GM23338 (cell line): Measurements from ENCODE around the gene IPO5. TPM values are rescaled to one million over a fixed set of nuclear protein-coding genes. Genes with fewer than 3 reads are reported as not detected.

ENCODE experiments used
- ATAC-seq: fragments of 200-7000 bp; cut with Tn5 transposase; 3 replicates; pipeline ENCODE4 v1.9.1; 2020
- DNase-seq: peaks from one replicate; pipeline ENCODE4 v3.0.0-alpha.2; 2015; ENCODE audit warnings: low spot score
- H2AFZ ChIP-seq: fragments of 200-600 bp; sonication (generic); 2 replicates; pipeline ENCODE4 v1.8.0; 2016; ENCODE audit warnings: antibody characterized with exemption, mild to moderate bottlenecking, moderate library complexity
- H3F3A ChIP-seq: fragments of 200-600 bp; sonication (generic); replicated peaks from 2 replicates; pipeline ENCODE4 v1.8.0; 2017; ENCODE audit warnings: antibody characterized with exemption, mixed run types, low read depth
- H3K27ac ChIP-seq: fragments of 200-600 bp; sonication (generic); 2 replicates; pipeline ENCODE4 v1.6.1; 2016; ENCODE audit warnings: low read depth
- H3K27me3 ChIP-seq: fragments of 200-600 bp; sonication (generic); 2 replicates; pipeline ENCODE4 v1.8.0; 2016; ENCODE audit warnings: mild to moderate bottlenecking, mixed run types, moderate library complexity; ENCODE audit not compliant: insufficient read depth
- H3K36me3 ChIP-seq: fragments of 200-600 bp; sonication (generic); 2 replicates; pipeline ENCODE4 v1.8.0; 2016; ENCODE audit warnings: mild to moderate bottlenecking; ENCODE audit not compliant: insufficient read depth
- H3K4me1 ChIP-seq: fragments of 200-600 bp; sonication (generic); 2 replicates; pipeline ENCODE4 v1.8.0; 2016; ENCODE audit warnings: mild to moderate bottlenecking, moderate library complexity; ENCODE audit not compliant: insufficient read depth
- H3K4me2 ChIP-seq: fragments of 200-600 bp; sonication (generic); 2 replicates; pipeline ENCODE4 v1.7.1; 2017; ENCODE audit warnings: mixed run types
- H3K4me3 ChIP-seq: fragments of 200-600 bp; sonication (generic); 2 replicates; pipeline ENCODE4 v1.6.1; 2016; ENCODE audit warnings: mixed run types
- H3K79me2 ChIP-seq: fragments of 200-600 bp; sonication (generic); replicated peaks from 2 replicates; pipeline ENCODE4 v1.8.0; 2017; ENCODE audit warnings: mild to moderate bottlenecking; ENCODE audit not compliant: insufficient read depth
- H3K9me2 ChIP-seq: fragments of 200-600 bp; sonication (generic); 2 replicates; pipeline ENCODE4 v1.8.0; 2017; ENCODE audit not compliant: insufficient read depth
- H4K20me1 ChIP-seq: fragments of 200-600 bp; sonication (generic); replicated peaks from 2 replicates; pipeline ENCODE4 v1.8.0; 2017; ENCODE audit warnings: mild to moderate bottlenecking; ENCODE audit not compliant: insufficient read depth
- H3K27ac Mint-ChIP-seq: 2 replicates; pipeline ENCODE4 v1.8.0; 2020; ENCODE audit warnings: inconsistent platforms, mild to moderate bottlenecking, moderate library complexity, mixed read lengths
- H3K27me3 Mint-ChIP-seq: 3 replicates; pipeline ENCODE4 v1.8.0; 2022; ENCODE audit warnings: low read depth, mild to moderate bottlenecking, moderate library complexity, mixed read lengths, inconsistent platforms; ENCODE audit not compliant: insufficient read depth, poor library complexity
- H3K36me3 Mint-ChIP-seq: 3 replicates; pipeline ENCODE4 v1.8.0; 2021; ENCODE audit warnings: low read depth, mild to moderate bottlenecking, inconsistent platforms, moderate library complexity, mixed read lengths
- H3K4me1 Mint-ChIP-seq: 3 replicates; pipeline ENCODE4 v1.8.0; 2020; ENCODE audit warnings: mild to moderate bottlenecking, inconsistent platforms, mixed read lengths
- H3K4me3 Mint-ChIP-seq: 3 replicates; pipeline ENCODE4 v1.8.0; 2021; ENCODE audit warnings: moderate library complexity, mild to moderate bottlenecking, inconsistent platforms, mixed read lengths
- H3K9me3 Mint-ChIP-seq: 3 replicates; pipeline ENCODE4 v1.8.0; 2020; ENCODE audit warnings: moderate library complexity, mild to moderate bottlenecking, inconsistent platforms, mixed read lengths
- EZH2 ChIP-seq: fragments of 200-600 bp; sonication (generic); IDR thresholded peaks from one replicate; pipeline ENCODE4 v1.8.0; 2017; ENCODE audit warnings: antibody characterized with exemption, mild to moderate bottlenecking, low read depth; ENCODE audit not compliant: unreplicated experiment
- EZH2phosphoT487 ChIP-seq: fragments of 200-600 bp; sonication (generic); IDR thresholded peaks from one replicate; pipeline ENCODE4 v1.8.1; 2018; ENCODE audit warnings: antibody characterized with exemption; ENCODE audit not compliant: unreplicated experiment
- JUNB ChIP-seq: IDR thresholded peaks from one replicate; pipeline ENCODE4 v1.6.1; 2016; ENCODE audit warnings: antibody characterized with exemption; ENCODE audit not compliant: unreplicated experiment
- NANOG ChIP-seq: IDR thresholded peaks from 2 replicates; pipeline ENCODE4 v1.6.1; 2016; ENCODE audit warnings: antibody characterized with exemption, borderline replicate concordance
- POLR2AphosphoS5 ChIP-seq: IDR thresholded peaks from 2 replicates; pipeline ENCODE4 v1.6.1; 2016; ENCODE audit warnings: antibody characterized with exemption, low read depth
- REST ChIP-seq: IDR thresholded peaks from one replicate; pipeline ENCODE4 v1.6.1; 2018; ENCODE audit warnings: antibody characterized with exemption; ENCODE audit not compliant: unreplicated experiment
- STAT1 ChIP-seq: IDR thresholded peaks from one replicate; pipeline ENCODE4 v1.6.1; 2016; ENCODE audit warnings: antibody characterized with exemption; ENCODE audit not compliant: unreplicated experiment
- ZNF462 ChIP-seq: fragments of 250-450 bp; sonication (Bioruptor Pico); IDR thresholded peaks from 2 replicates; pipeline ENCODE4 v1.5.0; 2020; ENCODE audit warnings: mild to moderate bottlenecking, moderate library complexity
- polyA plus RNA-seq: library from polyadenylated mRNA; unstranded; fragments of >200 nt; fragmentation: Nextera tagmentation; extraction: Ambion mirVana; gene quantifications from 2 replicates; pipeline ENCODE4 v1.2.1, GENCODE V29; 2016
- total RNA-seq: library from RNA; depleted of rRNA; stranded (reverse); fragments of >200 nt; shearing (Covaris generic); gene quantifications from 2 replicates; pipeline ENCODE4 v1.2.3, GENCODE V29; 2014
- TF ChIP-seq, protein P1 (sequence below), 2 experiments: fragments of 200-600 bp in 1 of 2; sonication (generic) in 1 of 2; conservative IDR thresholded peaks; 2 replicates each; pipeline versions ENCODE4 v1.5.1 to v1.6.1; 2016 to 2017; ENCODE audit warnings: antibody characterized with exemption in 2 of 2, low read depth in 2 of 2, mild to moderate bottlenecking in 2 of 2, moderate library complexity in 1 of 2

IPO5 gene
- total and polyA plus RNA-seq, 2 experiments from 2014 or later: 124 to 353 TPM

DNA sequence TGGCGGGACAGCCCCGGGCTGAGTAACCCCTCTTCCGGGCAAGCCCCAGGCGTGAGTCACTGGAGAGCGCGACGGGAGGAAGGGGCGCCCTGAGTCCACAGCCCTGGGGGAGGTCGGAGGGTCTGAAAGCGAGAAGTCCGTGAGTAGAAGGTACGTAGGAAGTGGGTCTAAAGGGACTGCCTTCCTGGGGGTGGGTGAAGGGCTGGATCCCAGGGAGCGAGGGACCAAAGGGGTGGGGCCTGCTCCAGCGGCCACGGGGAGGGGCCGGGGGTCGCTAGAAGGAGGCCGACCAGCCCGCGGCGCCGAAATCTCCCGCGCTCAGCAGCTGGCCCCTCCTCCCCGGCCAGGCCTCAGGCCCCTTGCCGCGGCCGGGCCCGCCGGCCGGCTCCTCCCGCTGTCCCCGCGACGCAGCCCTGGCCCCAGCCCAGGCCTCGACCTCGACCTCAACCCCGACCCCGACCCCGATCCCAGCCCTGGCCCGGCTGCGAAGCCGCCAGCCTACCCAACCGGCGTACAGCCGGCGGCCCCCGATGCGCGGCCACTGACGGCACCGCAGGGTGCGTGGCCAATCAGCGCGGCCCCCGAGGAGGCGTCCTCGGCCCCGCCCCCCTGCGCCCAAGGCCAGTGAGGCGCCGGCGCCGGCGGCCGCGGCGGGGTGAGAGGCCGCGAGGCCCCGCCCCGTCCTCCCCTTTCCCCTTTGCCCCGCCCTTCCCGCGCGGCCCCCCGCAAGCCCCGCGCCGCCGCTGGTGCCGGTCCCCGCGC is 22.6 kb downstream of the IPO5 start (continued):
- TF ChIP-seq ZNF462 (no peak), JUNB (no peak)

DNA sequence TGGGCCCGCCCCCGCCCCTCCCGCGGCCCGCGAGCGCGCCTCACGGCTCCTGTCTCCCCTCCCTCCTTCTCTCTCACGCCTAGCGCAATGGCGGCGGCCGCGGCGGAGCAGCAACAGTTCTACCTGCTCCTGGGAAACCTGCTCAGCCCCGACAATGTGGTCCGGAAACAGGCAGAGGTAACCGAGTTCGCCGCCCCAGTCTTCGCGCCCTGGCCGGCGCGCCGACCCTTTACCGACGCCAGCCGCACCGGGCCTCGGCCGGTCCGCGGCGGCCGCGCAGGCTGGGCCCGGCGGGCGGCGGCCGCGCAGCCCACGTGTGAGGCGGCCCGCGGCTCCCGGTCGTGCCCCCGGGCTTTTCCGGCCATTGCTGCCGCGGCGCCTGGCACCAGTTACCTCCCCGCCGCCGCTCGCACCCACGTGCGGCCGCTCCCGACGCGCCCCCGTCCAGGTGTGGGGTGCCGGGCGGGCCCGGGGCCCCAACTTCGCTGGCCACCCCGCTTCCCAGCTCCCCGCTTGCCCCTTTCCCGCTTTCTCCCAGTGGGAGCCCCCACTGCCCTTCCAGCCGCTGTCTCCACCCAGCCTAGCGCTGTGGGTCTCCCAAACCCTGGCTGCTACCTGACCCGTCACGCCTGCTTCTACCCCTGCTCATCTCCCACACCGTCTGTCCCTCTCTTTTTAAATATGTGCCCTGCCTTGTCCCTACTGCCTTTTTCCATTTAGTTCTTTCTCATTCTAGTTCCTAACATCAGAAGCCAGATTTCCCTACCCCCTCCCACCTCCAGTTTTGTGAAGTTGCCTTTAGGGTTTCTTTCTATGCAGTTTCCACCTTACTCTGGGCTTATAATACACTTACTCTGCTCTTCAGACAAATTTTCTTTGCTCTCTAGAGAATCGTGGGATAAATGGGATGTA is 23.4 kb downstream of the IPO5 start:
- ATAC-seq (peak; percentile 4), DNase-seq (peak; percentile 34)
- Histone ChIP-seq H3K4me3 (peak overlapping the region; percentile 85), H3K27ac (peak overlapping the region; percentile 63), H3K27me3 (no peaks in the 10 kb centered on the region), H3K9me2 (no peaks in the 10 kb centered on the region), H3K36me3 (no peaks in the 10 kb centered on the region), H2AFZ (no peak overlapping the region), H3F3A (0 out of 2 replicates have a peak, but pooled peaks cover 3% of the 10 kb centered on the region), H3K79me2 (peaks cover 50% of the 10 kb centered on the region), H3K4me2 (peak overlapping the region; percentile 97), H4K20me1 (peaks cover 20% of the 10 kb centered on the region), H3K4me1 (peaks cover 3% of the 10 kb centered on the region; the same call in 1 of the 2 replicates)
- Mint-ChIP-seq H3K4me3 (peak overlapping the region; percentile 97), H3K9me3 (no peaks in the 10 kb centered on the region), H3K27me3 (peaks cover 2% of the 10 kb centered on the region), H3K4me1 (peaks cover 27% of the 10 kb centered on the region), H3K36me3 (peaks cover 23% of the 10 kb centered on the region), H3K27ac (peak overlapping the region; percentile 98)
- TF ChIP-seq POLR2AphosphoS5: peak; percentile 56; the same call in 1 of the 2 replicates
- TF ChIP-seq, protein P1, sequence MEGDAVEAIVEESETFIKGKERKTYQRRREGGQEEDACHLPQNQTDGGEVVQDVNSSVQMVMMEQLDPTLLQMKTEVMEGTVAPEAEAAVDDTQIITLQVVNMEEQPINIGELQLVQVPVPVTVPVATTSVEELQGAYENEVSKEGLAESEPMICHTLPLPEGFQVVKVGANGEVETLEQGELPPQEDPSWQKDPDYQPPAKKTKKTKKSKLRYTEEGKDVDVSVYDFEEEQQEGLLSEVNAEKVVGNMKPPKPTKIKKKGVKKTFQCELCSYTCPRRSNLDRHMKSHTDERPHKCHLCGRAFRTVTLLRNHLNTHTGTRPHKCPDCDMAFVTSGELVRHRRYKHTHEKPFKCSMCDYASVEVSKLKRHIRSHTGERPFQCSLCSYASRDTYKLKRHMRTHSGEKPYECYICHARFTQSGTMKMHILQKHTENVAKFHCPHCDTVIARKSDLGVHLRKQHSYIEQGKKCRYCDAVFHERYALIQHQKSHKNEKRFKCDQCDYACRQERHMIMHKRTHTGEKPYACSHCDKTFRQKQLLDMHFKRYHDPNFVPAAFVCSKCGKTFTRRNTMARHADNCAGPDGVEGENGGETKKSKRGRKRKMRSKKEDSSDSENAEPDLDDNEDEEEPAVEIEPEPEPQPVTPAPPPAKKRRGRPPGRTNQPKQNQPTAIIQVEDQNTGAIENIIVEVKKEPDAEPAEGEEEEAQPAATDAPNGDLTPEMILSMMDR (conservative IDR thresholded peaks at IDR 0.05; ENCODE audit: low read depth in 2 of 2): no peak
- TF ChIP-seq REST: no peak
- no peak for TF ChIP-seq EZH2
- no peak for TF ChIP-seq EZH2phosphoT487
- no peak for TF ChIP-seq NANOG
- no peak for TF ChIP-seq STAT1
